ENCODE data around the gene TAF12. TPM values are rescaled to one million over a fixed set of nuclear protein-coding genes. Genes with fewer than 3 reads are reported as not detected.
"Not testable (repeated sequence)": the region's sequence is repeated elsewhere in the genome, so short reads cannot be mapped to it uniquely, and the experiment has no call there.

TAF12 gene
- total RNA-seq, 1 donor from 2014 or later, result 25.9 TPM

- H3K27me3 ChIP-seq (ENCODE audit: insufficient read depth, low read length); H4K20me1 ChIP-seq (ENCODE audit: insufficient read depth, low read length); H2AFZ ChIP-seq (ENCODE audit: low read depth, low read length); H3K9me3 Mint-ChIP-seq (ENCODE audit: unreplicated experiment); H3K79me2 ChIP-seq (ENCODE audit: insufficient read depth, low read length); H3K27ac ChIP-seq (ENCODE audit: low read depth, low read length); H3K36me3 Mint-ChIP-seq (ENCODE audit: low read depth, unreplicated experiment); H3K27me3 Mint-ChIP-seq (ENCODE audit: low read depth, unreplicated experiment); H3K4me1 Mint-ChIP-seq (ENCODE audit: low read depth, unreplicated experiment); H3K9me3 ChIP-seq (ENCODE audit: insufficient read depth, low read depth, low read length); DNase-seq (ENCODE audit: low read depth); FAIRE-seq; H3K4me3 ChIP-seq (ENCODE audit: insufficient read depth, low read depth, low read length); H3K4me2 ChIP-seq (ENCODE audit: low read length); H3K27ac Mint-ChIP-seq (ENCODE audit: unreplicated experiment); H3K36me3 ChIP-seq (ENCODE audit: insufficient read depth, low read length); H3K9ac ChIP-seq (ENCODE audit: low read length); H3K4me3 Mint-ChIP-seq (ENCODE audit: unreplicated experiment): not testable (repeated sequence)
- peaks cover 13% of the 10 kb centered on the region for H3K4me1 ChIP-seq (ENCODE audit: insufficient read depth, low read length)
These were observed 48.9 kb downstream of the TAF12 start for GRCh38 chr1:28593988-28594356.

DNA sequence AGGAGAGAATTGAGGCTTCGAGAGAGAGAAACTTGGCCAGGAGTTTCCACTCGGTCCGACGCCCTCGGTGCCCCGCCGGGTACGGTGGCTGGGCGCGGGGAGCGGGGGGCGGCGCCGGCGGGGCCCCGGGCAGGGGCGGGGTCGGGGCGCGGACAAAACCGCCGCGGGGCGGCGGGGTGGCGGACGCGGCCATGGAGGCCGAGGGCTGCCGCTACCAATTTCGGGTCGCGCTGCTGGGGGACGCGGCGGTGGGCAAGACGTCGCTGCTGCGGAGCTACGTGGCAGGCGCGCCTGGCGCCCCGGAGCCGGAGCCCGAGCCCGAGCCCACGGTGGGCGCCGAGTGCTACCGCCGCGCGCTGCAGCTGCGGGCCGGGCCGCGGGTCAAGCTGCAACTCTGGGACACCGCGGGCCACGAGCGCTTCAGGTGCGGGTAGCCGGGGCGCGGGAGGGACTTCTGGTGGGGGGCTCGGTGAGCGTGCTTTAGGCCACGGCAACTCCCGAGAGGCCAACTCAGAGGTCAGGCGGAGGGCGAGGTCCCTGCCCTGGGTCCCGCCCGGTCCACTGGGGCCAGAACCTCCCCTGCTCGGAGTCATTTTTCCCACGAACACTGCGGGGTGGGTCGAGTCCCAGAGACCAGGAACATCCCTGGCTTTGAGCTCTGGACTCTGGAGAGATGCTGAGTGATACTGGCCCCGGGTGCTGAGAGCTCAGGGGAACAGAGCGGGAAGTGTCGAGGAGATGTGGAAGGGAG is 50.4 kb downstream of the TAF12 start:
- Mint-ChIP-seq H3K27ac (ENCODE audit: unreplicated experiment) (peak overlapping the region; percentile 58), H3K9me3 (ENCODE audit: unreplicated experiment) (peaks cover 1% of the 10 kb centered on the region), H3K4me1 (ENCODE audit: low read depth, unreplicated experiment) (peaks cover 2% of the 10 kb centered on the region), H3K27me3 (ENCODE audit: low read depth, unreplicated experiment) (peaks cover 2% of the 10 kb centered on the region), H3K4me3 (ENCODE audit: unreplicated experiment) (peak overlapping the region; percentile 75), H3K36me3 (ENCODE audit: low read depth, unreplicated experiment) (peaks cover 2% of the 10 kb centered on the region)
- Histone ChIP-seq H3K27ac (ENCODE audit: low read depth, low read length) (no peak overlapping the region), H3K27me3 (ENCODE audit: insufficient read depth, low read length) (no peaks in the 10 kb centered on the region), H3K4me3 (ENCODE audit: insufficient read depth, low read depth, low read length) (peak overlapping the region; percentile 61), H3K9ac (ENCODE audit: low read length) (peak overlapping the region; percentile 72), H3K79me2 (ENCODE audit: insufficient read depth, low read length) (no peaks in the 10 kb centered on the region), H4K20me1 (ENCODE audit: insufficient read depth, low read length) (no peaks in the 10 kb centered on the region), H2AFZ (ENCODE audit: low read depth, low read length) (peak overlapping the region; percentile 72), H3K36me3 (ENCODE audit: insufficient read depth, low read length) (no peaks in the 10 kb centered on the region), H3K4me1 (ENCODE audit: insufficient read depth, low read length) (peaks cover 13% of the 10 kb centered on the region), H3K9me3 (ENCODE audit: insufficient read depth, low read depth, low read length) (no peaks in the 10 kb centered on the region), H3K4me2 (ENCODE audit: low read length) (peak overlapping the region; percentile 90)
- no peak for TF ChIP-seq EZH2 (IDR thresholded peaks at IDR 0.05; ENCODE audit: insufficient read depth, low read length)
- TF ChIP-seq, protein P1, sequence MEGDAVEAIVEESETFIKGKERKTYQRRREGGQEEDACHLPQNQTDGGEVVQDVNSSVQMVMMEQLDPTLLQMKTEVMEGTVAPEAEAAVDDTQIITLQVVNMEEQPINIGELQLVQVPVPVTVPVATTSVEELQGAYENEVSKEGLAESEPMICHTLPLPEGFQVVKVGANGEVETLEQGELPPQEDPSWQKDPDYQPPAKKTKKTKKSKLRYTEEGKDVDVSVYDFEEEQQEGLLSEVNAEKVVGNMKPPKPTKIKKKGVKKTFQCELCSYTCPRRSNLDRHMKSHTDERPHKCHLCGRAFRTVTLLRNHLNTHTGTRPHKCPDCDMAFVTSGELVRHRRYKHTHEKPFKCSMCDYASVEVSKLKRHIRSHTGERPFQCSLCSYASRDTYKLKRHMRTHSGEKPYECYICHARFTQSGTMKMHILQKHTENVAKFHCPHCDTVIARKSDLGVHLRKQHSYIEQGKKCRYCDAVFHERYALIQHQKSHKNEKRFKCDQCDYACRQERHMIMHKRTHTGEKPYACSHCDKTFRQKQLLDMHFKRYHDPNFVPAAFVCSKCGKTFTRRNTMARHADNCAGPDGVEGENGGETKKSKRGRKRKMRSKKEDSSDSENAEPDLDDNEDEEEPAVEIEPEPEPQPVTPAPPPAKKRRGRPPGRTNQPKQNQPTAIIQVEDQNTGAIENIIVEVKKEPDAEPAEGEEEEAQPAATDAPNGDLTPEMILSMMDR (IDR thresholded peaks at IDR 0.05; ENCODE audit: insufficient read depth, low read depth, low read length), result no peak
- DNase-seq (ENCODE audit: low read depth) (no peak), FAIRE-seq (no peak)

DNA sequence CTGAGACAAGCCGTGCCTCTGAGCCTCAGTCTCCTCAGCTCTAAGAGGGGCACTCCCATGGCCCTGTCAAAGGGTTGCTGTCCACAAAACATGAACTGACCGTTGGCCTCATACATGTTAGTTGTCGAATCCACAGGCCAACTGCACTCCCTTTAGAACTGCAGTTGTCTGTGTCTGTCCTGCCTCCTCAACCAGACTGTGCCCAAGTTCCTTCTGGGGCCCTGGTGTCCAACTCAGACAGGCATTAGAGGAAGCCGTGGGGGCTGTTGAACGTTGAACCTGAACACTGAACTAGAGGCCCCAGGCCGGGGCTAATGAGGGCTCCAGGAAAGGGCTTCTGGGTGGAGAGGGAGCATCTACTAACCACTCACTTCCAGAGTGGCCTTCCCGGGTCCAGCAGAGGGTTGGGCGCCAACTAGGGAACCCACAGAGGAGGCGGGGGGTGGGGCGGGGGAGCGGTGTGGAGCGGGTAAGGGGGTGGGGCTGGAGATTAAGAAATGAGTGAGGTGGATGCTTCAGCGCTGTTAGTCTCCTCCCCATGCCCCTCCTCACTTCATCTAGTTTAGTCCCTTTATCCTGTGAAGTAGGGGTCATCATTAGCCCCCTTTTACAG is 51.1 kb downstream of the TAF12 start, which contains the start of gene RAB42:
RAB42 (plus strand) TSS at position 558 of the 613 bp plus-strand sequence. CDS start 247 bp downstream, outside the sequence.
- Histone ChIP-seq H3K27ac (ENCODE audit: low read depth, low read length) (no peak within 1 kb of the TSS), H3K4me2 (ENCODE audit: low read length) (peak within 1 kb of the TSS; percentile 90), H3K27me3 (ENCODE audit: insufficient read depth, low read length) (no peaks in the 10 kb centered on the region), H4K20me1 (ENCODE audit: insufficient read depth, low read length) (no peaks in the 10 kb centered on the region), H3K36me3 (ENCODE audit: insufficient read depth, low read length) (no peaks in the 10 kb centered on the region), H3K4me3 (ENCODE audit: insufficient read depth, low read depth, low read length) (peak within 1 kb of the TSS; percentile 61), H3K79me2 (ENCODE audit: insufficient read depth, low read length) (no peaks in the 10 kb centered on the region), H3K9ac (ENCODE audit: low read length) (peak within 1 kb of the TSS; percentile 72), H2AFZ (ENCODE audit: low read depth, low read length) (peak within 1 kb of the TSS; percentile 72), H3K4me1 (ENCODE audit: insufficient read depth, low read length) (peaks cover 13% of the 10 kb centered on the region), H3K9me3 (ENCODE audit: insufficient read depth, low read depth, low read length) (no peaks in the 10 kb centered on the region)
- TF ChIP-seq, protein P1 (IDR thresholded peaks at IDR 0.05; ENCODE audit: insufficient read depth, low read depth, low read length), result no peak
- no peak for TF ChIP-seq EZH2 (IDR thresholded peaks at IDR 0.05; ENCODE audit: insufficient read depth, low read length)
- FAIRE-seq (no peak), DNase-seq (ENCODE audit: low read depth) (no peak)
- Mint-ChIP-seq H3K27ac (ENCODE audit: unreplicated experiment) (peak within 1 kb of the TSS; percentile 58), H3K9me3 (ENCODE audit: unreplicated experiment) (peaks cover 1% of the 10 kb centered on the region), H3K4me1 (ENCODE audit: low read depth, unreplicated experiment) (peaks cover 2% of the 10 kb centered on the region), H3K36me3 (ENCODE audit: low read depth, unreplicated experiment) (peaks cover 2% of the 10 kb centered on the region), H3K27me3 (ENCODE audit: low read depth, unreplicated experiment) (peaks cover 2% of the 10 kb centered on the region), H3K4me3 (ENCODE audit: unreplicated experiment) (peak within 1 kb of the TSS; percentile 75)

GRCh38 chr1:28586585-28587391 is 56.1 kb downstream of the TAF12 start:
- H3K4me1 ChIP-seq (ENCODE audit: insufficient read depth, low read length); H3K4me2 ChIP-seq (ENCODE audit: low read length); H3K27me3 ChIP-seq (ENCODE audit: insufficient read depth, low read length); H3K9me3 ChIP-seq (ENCODE audit: insufficient read depth, low read depth, low read length); H3K27ac ChIP-seq (ENCODE audit: low read depth, low read length); H3K36me3 Mint-ChIP-seq (ENCODE audit: low read depth, unreplicated experiment); H3K36me3 ChIP-seq (ENCODE audit: insufficient read depth, low read length); H4K20me1 ChIP-seq (ENCODE audit: insufficient read depth, low read length); H3K4me3 ChIP-seq (ENCODE audit: insufficient read depth, low read depth, low read length); H3K27ac Mint-ChIP-seq (ENCODE audit: unreplicated experiment); H3K4me1 Mint-ChIP-seq (ENCODE audit: low read depth, unreplicated experiment); H3K27me3 Mint-ChIP-seq (ENCODE audit: low read depth, unreplicated experiment); FAIRE-seq; H3K9ac ChIP-seq (ENCODE audit: low read length); H3K79me2 ChIP-seq (ENCODE audit: insufficient read depth, low read length); DNase-seq (ENCODE audit: low read depth); H2AFZ ChIP-seq (ENCODE audit: low read depth, low read length); H3K9me3 Mint-ChIP-seq (ENCODE audit: unreplicated experiment); H3K4me3 Mint-ChIP-seq (ENCODE audit: unreplicated experiment): not testable (repeated sequence)
